ENCODE data around the gene TIGD3. TPM values are rescaled to one million over a fixed set of nuclear protein-coding genes. Genes with fewer than 3 reads are reported as not detected.

TIGD3 gene
- total RNA-seq, 2 donors from 2014 or later = 0.22 TPM; not detected in 1

DNA sequence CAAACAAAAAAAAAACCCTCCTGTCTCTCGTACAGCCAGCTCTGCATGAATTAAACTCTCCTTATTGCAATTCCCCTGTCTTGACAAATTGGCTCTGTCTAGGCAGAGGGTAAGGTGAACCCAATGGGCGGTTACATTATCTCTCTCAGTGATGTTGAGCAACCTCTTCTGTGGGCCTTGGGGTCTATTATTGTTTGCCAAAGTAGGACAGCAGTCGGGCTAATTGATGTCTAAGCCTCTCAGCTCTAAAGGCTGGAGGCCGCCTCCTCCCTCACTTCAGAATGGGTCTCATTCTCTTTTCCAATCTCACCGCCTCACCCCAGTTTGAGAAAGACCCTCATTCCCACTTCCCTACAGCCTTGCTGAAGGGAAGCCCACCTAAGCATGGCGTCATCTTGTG lies 29.2 kb downstream of the TIGD3 start:
- no peak for DNase-seq (ENCODE audit: low spot score)
- peaks cover under 1% of the 10 kb centered on the region for H3K36me3 ChIP-seq
- TF ChIP-seq, protein P1, sequence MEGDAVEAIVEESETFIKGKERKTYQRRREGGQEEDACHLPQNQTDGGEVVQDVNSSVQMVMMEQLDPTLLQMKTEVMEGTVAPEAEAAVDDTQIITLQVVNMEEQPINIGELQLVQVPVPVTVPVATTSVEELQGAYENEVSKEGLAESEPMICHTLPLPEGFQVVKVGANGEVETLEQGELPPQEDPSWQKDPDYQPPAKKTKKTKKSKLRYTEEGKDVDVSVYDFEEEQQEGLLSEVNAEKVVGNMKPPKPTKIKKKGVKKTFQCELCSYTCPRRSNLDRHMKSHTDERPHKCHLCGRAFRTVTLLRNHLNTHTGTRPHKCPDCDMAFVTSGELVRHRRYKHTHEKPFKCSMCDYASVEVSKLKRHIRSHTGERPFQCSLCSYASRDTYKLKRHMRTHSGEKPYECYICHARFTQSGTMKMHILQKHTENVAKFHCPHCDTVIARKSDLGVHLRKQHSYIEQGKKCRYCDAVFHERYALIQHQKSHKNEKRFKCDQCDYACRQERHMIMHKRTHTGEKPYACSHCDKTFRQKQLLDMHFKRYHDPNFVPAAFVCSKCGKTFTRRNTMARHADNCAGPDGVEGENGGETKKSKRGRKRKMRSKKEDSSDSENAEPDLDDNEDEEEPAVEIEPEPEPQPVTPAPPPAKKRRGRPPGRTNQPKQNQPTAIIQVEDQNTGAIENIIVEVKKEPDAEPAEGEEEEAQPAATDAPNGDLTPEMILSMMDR (IDR thresholded peaks at IDR 0.05) = no peak
- peak overlapping the region; percentile 98 for H3K27ac ChIP-seq
- peaks cover 0 to 64% of the 10 kb centered on the region in 2 donors for H3K4me1 ChIP-seq
- H3K9me3 ChIP-seq = no peaks in the 10 kb centered on the region
- no peak overlapping the region for H3K4me3 ChIP-seq
- no peaks in the 10 kb centered on the region for H3K27me3 ChIP-seq

- TF ChIP-seq, protein P1 (IDR thresholded peaks at IDR 0.05) = no peak
- peaks cover 0 to 70% of the 10 kb centered on the region in 2 donors for H3K4me1 ChIP-seq
- peak overlapping the region; percentile 98 for H3K27ac ChIP-seq
- no peaks in the 10 kb centered on the region for H3K27me3 ChIP-seq
- no peak for DNase-seq (ENCODE audit: low spot score)
- peaks cover 5% of the 10 kb centered on the region for H3K36me3 ChIP-seq
- no peaks in the 10 kb centered on the region for H3K9me3 ChIP-seq
- no peak overlapping the region for H3K4me3 ChIP-seq
Observed at GRCh38 chr11:65384301-65384889, 29.8 kb downstream of the TIGD3 start.

GRCh38 chr11:65386307-65387140 lies 32.0 kb downstream of the TIGD3 start, which contains the start of gene FRMD8:
FRMD8 (plus strand) TSS chr11:65386637; CDS start chr11:65387037, 400 bp downstream.
- DNase-seq (ENCODE audit: low spot score) = peak; percentile 96
- TF ChIP-seq, protein P1 (IDR thresholded peaks at IDR 0.05) = no peak
- H3K4me1 ChIP-seq = peaks cover 0 to 84% of the 10 kb centered on the region in 2 donors
- H3K27ac ChIP-seq = peak within 1 kb of the TSS; percentile 98
- H3K36me3 ChIP-seq = peaks cover 5% of the 10 kb centered on the region
- no peaks in the 10 kb centered on the region for H3K27me3 ChIP-seq
- peak within 1 kb of the TSS; percentile 85 to 94 for H3K4me3 ChIP-seq
- no peaks in the 10 kb centered on the region for H3K9me3 ChIP-seq

DNA sequence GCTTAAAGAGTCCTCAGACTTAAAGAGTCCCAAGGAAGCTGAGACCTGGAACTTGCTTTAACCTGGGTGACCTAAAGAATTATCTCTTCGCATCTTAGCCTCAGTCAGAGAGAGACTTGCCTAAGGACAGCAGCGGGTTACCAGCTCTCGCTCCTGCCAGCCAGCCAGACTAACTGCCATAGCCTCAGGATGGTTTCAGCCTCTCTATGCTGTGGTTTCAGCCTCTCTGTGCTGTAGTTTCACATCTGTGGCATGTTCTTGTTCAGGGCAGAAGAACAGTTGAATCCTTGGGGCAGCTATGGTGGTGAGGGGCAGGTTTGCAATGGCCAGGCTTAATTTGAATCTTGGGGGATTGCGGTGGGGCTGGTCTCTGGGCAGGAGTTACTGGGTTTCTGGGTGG lies 34.2 kb downstream of the TIGD3 start:
- Histone ChIP-seq H3K4me1 (peaks cover 0 to 71% of the 10 kb centered on the region in 2 donors), H3K4me3 (no peak overlapping the region), H3K27ac (peak overlapping the region in 1 of 2 donors; percentile 26), H3K27me3 (no peaks in the 10 kb centered on the region), H3K9me3 (no peaks in the 10 kb centered on the region), H3K36me3 (peaks cover 11% of the 10 kb centered on the region)
- TF ChIP-seq, protein P1 (IDR thresholded peaks at IDR 0.05) = no peak
- no peak for DNase-seq (ENCODE audit: low spot score)

- Histone ChIP-seq H3K36me3 (peaks cover 18% of the 10 kb centered on the region), H3K4me1 (peaks cover 0 to 64% of the 10 kb centered on the region in 2 donors), H3K27ac (peak overlapping the region; percentile 72 to 79), H3K4me3 (no peak overlapping the region), H3K9me3 (no peaks in the 10 kb centered on the region), H3K27me3 (no peaks in the 10 kb centered on the region)
- TF ChIP-seq, protein P1 (IDR thresholded peaks at IDR 0.05) = no peak
- no peak for DNase-seq (ENCODE audit: low spot score)
Observed at GRCh38 chr11:65389294-65389980, 34.9 kb downstream of the TIGD3 start.

All from right atrium auricular region (tissue), 2 donors.